SU-DHL-6 (cell line): ENCODE measurements around the gene MAD2L1.

ENCODE experiments used
- H2AFZ ChIP-seq: fragments of 200-600 bp; sonication (generic); 2 replicates; pipeline ENCODE4 v1.6.1; 2014; ENCODE audit warnings: low read depth, mild to moderate bottlenecking, moderate library complexity, mixed read lengths, antibody characterized with exemption, low read length; ENCODE audit not compliant: severe bottlenecking
- H3F3A ChIP-seq: fragments of 200-600 bp; shearing (Covaris generic); 2 replicates; pipeline ENCODE4 v1.6.0; 2016; ENCODE audit warnings: antibody characterized with exemption, mild to moderate bottlenecking; ENCODE audit not compliant: insufficient read depth
- H3K27ac ChIP-seq: fragments of 200-600 bp; sonication (generic); 2 replicates; pipeline ENCODE4 v1.5.1; 2016; ENCODE audit warnings: low read depth, mild to moderate bottlenecking, low read length, moderate library complexity, mixed read lengths
- H3K27me3 ChIP-seq: fragments of 200-600 bp; sonication (generic), shearing (Covaris generic); 2 replicates; pipeline ENCODE4 v1.6.0; 2014; ENCODE audit warnings: mild to moderate bottlenecking, low read length
- H3K36me3 ChIP-seq: fragments of 200-600 bp; sonication (generic); 2 replicates; pipeline ENCODE4 v1.6.1; 2014; ENCODE audit warnings: mild to moderate bottlenecking, low read length, mixed read lengths
- H3K4me2 ChIP-seq: fragments of 300-600, 200-600 bp; shearing (Covaris generic), sonication (generic); 2 replicates; pipeline ENCODE4 v1.6.0; 2014; ENCODE audit warnings: low read length, low read depth, mild to moderate bottlenecking; ENCODE audit not compliant: poor library complexity, severe bottlenecking
- H3K4me3 ChIP-seq: fragments of 200-600 bp; sonication (generic); 2 replicates; pipeline ENCODE4 v1.5.1; 2014; ENCODE audit warnings: antibody characterized with exemption, low read length, mild to moderate bottlenecking, mixed read lengths; ENCODE audit not compliant: insufficient read depth, poor library complexity, severe bottlenecking
- H3K79me2 ChIP-seq: fragments of 200-600 bp; sonication (generic); 2 replicates; pipeline ENCODE4 v1.6.1; 2014; ENCODE audit warnings: mild to moderate bottlenecking, low read length, moderate library complexity; ENCODE audit not compliant: insufficient read depth
- H3K9ac ChIP-seq: fragments of 200-600 bp; sonication (generic); 2 replicates; pipeline ENCODE4 v1.7.0; 2014; ENCODE audit warnings: mild to moderate bottlenecking, low read length
- H3K9me2 ChIP-seq: fragments of 200-600 bp; sonication (generic); replicated peaks from 2 replicates; pipeline ENCODE4 v1.6.1; 2014; ENCODE audit warnings: low read length; ENCODE audit not compliant: insufficient read depth
- H3K9me3 ChIP-seq: fragments of 200-600 bp; sonication (generic); 2 replicates; pipeline ENCODE4 v1.6.1; 2014; ENCODE audit warnings: low read length, mixed read lengths; ENCODE audit not compliant: insufficient read depth
- H4K20me1 ChIP-seq: fragments of 200-600 bp; sonication (generic); 2 replicates; pipeline ENCODE4 v1.6.1; 2014; ENCODE audit warnings: low read depth, mild to moderate bottlenecking, antibody characterized with exemption, low read length, moderate library complexity, mixed read lengths
- CTCF ChIP-seq: fragments of 200-600 bp; sonication (generic); IDR thresholded peaks from one replicate; pipeline ENCODE4 v1.5.1; 2017; ENCODE audit warnings: antibody characterized with exemption, mild to moderate bottlenecking, low read length, moderate library complexity; ENCODE audit not compliant: insufficient read depth, poor library complexity, severe bottlenecking
- EZH2phosphoT487 ChIP-seq: fragments of 200-600 bp; sonication (generic), shearing (Covaris generic); conservative IDR thresholded peaks from 2 replicates; pipeline ENCODE4 v1.6.1; 2018; ENCODE audit warnings: mild to moderate bottlenecking, antibody characterized with exemption, low read length, moderate library complexity, mixed read lengths

MAD2L1 gene

GRCh38 chr4:120066517-120067340 lies at the start of gene MAD2L1:
Gene MAD2L1 (minus strand): TSS chr4:120066848. CDS start chr4:120066734, 114 bp downstream.
- Histone ChIP-seq H3K79me2 (peaks cover 65% of the 10 kb centered on the region), H3K4me2 (peak within 1 kb of the TSS; percentile 86)

GRCh38 chr4:120111745-120112144 lies 45.1 kb upstream of the MAD2L1 start:
- no peaks in the 10 kb centered on the region for H3K36me3 ChIP-seq
- H2AFZ ChIP-seq, result no peak overlapping the region
- no peaks in the 10 kb centered on the region for H3K9me3 ChIP-seq
- TF ChIP-seq CTCF (no peak), EZH2phosphoT487 (no peak)
- H3K79me2 ChIP-seq, result no peaks in the 10 kb centered on the region
- H3K9ac ChIP-seq, result no peak overlapping the region
- H3K4me3 ChIP-seq, result no peak overlapping the region
- no peaks in the 10 kb centered on the region for H3K27me3 ChIP-seq
- H3K4me2 ChIP-seq, result no peak overlapping the region
- no peaks in the 10 kb centered on the region for H4K20me1 ChIP-seq
- no peak overlapping the region for H3K27ac ChIP-seq
- no peaks in the 10 kb centered on the region for H3K9me2 ChIP-seq
- no peaks in the 10 kb centered on the region for H3F3A ChIP-seq

More at GRCh38 chr4:120066517-120067340, at the start of gene MAD2L1:
- Histone ChIP-seq H3K36me3 (peaks cover 3% of the 10 kb centered on the region; the same call in 1 of the 2 replicates), H2AFZ (peak within 1 kb of the TSS; percentile 16), H3K27me3 (no peaks in the 10 kb centered on the region), H3K9ac (peak within 1 kb of the TSS; percentile 91), H3K9me3 (no peaks in the 10 kb centered on the region), H3K4me3 (peak within 1 kb of the TSS; percentile 81), H4K20me1 (no peaks in the 10 kb centered on the region), H3F3A (no peaks in the 10 kb centered on the region; the same call in 1 of the 2 replicates), H3K9me2 (no peaks in the 10 kb centered on the region), H3K27ac (peak within 1 kb of the TSS; percentile 93)
- TF ChIP-seq CTCF, result no peak
- no peak for TF ChIP-seq EZH2phosphoT487

- no peak overlapping the region for H2AFZ ChIP-seq
Observed at GRCh38 chr4:120109406-120109805, 42.8 kb upstream of the MAD2L1 start.

More at GRCh38 chr4:120109406-120109805, 42.8 kb upstream of the MAD2L1 start:
- no peak overlapping the region for H3K4me2 ChIP-seq
- no peaks in the 10 kb centered on the region for H3K79me2 ChIP-seq
- H3K36me3 ChIP-seq, result no peaks in the 10 kb centered on the region
- H3K9me3 ChIP-seq, result no peaks in the 10 kb centered on the region
- H3K27me3 ChIP-seq, result no peaks in the 10 kb centered on the region
- H3K9me2 ChIP-seq, result no peaks in the 10 kb centered on the region
- H3K4me3 ChIP-seq, result no peak overlapping the region
- no peak for TF ChIP-seq EZH2phosphoT487
- no peak for TF ChIP-seq CTCF
- no peak overlapping the region for H3K27ac ChIP-seq
- H3K9ac ChIP-seq, result no peak overlapping the region
- H4K20me1 ChIP-seq, result no peaks in the 10 kb centered on the region
- H3F3A ChIP-seq, result no peaks in the 10 kb centered on the region
